ENCODE results near the gene CDC27.

- TF ChIP-seq EZH2 (IDR thresholded peaks at IDR 0.05; ENCODE audit: insufficient read depth, low read length), result no peak
- TF ChIP-seq CTCF (IDR thresholded peaks at IDR 0.05; ENCODE audit: insufficient read depth, low read depth, low read length), result no peak
Observed at GRCh38 chr17:47145351-47145750, 43.7 kb downstream of the CDC27 start.
